Stimulated activated CD8-positive, alpha-beta memory T cell treated with anti-CD3 and anti-CD28 coated beads, Interleukin-12 subunit alpha, Interleukin-12 subunit beta, amount 100 ng/mL, for 1 hour (primary cell): ENCODE data around the gene RUNX2.

Source experiments
- DNase-seq: peaks from one replicate; pipeline ENCODE4 v3.0.0-alpha.2; 2020; ENCODE audit warnings: low read depth

The RUNX2 gene

DNA sequence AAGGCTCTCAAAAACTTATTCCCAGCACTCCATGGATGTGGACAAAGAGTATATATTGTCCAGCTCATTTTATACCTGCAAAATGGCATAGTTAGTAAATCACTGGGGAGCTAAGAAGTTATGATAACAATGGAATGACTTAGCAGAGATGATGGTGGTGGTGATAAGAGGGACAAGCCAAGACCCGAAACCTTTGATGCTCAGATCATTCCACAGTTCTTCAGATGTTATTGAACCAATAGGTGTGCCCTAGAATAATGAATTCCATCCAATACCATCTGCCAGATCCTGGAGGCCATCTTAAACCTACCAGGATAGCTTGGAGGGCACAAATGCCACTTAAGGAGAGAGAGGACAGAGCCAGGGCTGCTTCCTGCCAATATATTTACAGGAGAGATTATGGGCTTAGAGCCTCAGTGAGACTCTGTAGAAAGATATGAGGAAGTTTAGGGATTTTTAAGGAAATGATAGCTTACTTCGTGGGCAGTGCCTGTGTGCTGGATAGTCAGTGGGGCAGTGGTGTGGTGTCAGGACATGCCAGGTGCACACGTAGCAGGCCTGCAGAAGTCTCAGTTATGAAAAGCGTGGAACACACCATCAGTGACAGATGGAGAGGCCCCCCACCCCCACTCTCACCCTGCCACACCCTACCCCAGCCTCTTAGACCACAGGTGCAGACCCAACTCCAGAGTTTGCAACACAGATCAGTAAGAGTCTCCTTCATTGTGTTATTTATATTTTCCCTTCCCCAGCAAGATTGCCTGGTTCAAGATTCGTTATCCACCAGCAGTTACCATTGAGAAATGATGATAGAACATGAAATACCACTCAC lies 259.3 kb downstream of the RUNX2 start:
- no peak for DNase-seq

DNA sequence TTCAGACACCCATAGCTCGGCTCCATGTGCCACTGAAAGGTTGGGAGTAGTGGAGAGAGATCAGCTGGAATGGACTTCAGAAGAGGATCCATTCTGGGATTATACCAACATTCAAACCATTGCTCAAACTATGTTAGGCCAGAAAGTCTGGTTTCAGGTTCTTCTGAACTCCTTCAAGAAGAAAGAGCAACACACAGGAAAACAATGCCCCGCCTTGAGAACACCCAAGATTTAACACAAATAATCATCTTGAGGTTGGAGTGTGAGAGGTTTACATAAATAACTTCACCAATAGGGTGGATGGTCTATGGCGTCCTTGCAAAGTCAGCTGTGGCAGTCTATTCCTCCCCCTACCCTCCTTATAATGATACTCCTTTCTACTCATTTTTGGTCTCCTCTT lies 261.2 kb downstream of the RUNX2 start:
- no peak for DNase-seq

GRCh38 chr6:45590226-45590625 lies 262.1 kb downstream of the RUNX2 start:
- no peak for DNase-seq

GRCh38 chr6:45590696-45591184 lies 262.6 kb downstream of the RUNX2 start:
- DNase-seq = no peak

GRCh38 chr6:45591306-45591705 lies 263.2 kb downstream of the RUNX2 start:
- DNase-seq = no peak

DNA sequence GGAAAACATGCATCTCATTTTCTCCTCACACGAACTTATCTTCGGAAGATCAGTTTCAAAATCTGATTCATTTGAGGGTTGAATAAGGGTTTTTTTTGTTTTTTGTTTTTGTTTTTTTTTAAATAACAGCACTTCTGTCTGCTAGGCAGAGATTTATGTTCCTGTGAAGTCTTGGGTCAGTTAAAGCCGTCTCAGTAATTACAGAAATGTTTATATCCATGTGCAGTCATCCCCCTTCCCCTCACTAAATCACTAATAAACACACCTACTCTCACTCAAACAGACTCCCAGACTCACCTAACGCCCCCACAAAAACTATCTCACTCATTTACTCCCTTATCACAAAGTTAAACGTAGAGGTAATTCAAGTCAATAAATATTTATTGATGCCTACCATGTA lies 263.8 kb downstream of the RUNX2 start:
- DNase-seq = no peak

- no peak for DNase-seq
Observed at GRCh38 chr6:45592991-45593390, 264.9 kb downstream of the RUNX2 start.

GRCh38 chr6:45595010-45595851 lies 267.1 kb downstream of the RUNX2 start:
- DNase-seq = no peak

DNA sequence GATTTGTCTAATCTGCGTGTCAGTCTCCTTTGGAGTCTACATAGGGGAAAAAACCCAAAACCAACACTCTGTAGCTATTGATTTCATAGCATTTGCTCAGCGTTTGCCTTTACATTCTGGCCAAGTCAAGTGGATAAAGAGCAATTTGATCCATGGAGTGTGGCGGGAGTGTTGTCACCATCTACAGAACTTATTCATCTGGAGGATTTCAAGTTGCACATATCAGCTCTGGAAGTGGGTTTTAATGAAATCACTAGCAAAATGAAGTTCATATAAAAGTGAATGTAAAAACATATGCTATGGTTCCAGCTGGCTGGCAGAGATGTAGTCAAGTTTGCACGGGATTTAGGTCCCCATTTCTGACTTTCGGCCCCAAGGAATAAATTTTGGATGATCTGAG lies 269.3 kb downstream of the RUNX2 start:
- no peak for DNase-seq

DNA sequence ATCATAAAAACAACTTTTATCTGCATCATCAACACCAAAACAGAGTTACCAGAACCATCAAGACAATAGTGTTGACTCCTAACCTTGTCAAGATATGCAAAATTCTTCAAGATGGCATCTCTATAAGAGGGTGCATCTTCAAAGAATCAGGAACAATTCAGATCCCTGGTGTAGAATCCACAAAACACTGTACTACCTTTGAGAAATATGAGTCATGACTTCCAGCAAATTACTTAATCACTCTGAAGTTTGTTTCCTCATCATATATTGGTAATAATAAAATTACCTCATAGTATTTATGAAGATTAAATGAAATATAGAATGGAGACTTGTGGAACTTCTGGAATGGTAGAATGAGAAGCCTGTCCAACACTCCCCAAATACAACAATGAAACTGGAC lies 270.9 kb downstream of the RUNX2 start:
- DNase-seq = no peak

DNA sequence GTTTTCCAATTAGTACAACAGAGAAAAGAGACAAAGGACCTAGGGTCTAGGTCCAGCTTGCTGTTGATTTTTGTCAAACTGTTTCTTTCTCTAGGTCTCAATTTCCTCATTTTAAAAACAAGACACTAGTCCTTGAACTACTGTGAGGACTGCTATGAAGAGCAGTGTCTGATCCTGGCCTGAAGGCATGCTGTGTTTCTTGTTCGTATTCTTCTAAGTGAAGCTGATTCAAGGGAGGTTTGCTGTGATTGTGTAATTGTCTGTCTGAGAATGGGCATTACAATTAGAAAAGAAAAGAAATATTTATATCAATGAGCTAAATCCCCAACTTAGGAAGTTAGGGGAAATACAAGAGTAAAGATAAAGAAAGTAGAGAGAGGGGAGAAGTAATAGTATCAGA lies 277.8 kb downstream of the RUNX2 start:
- no peak for DNase-seq

DNA sequence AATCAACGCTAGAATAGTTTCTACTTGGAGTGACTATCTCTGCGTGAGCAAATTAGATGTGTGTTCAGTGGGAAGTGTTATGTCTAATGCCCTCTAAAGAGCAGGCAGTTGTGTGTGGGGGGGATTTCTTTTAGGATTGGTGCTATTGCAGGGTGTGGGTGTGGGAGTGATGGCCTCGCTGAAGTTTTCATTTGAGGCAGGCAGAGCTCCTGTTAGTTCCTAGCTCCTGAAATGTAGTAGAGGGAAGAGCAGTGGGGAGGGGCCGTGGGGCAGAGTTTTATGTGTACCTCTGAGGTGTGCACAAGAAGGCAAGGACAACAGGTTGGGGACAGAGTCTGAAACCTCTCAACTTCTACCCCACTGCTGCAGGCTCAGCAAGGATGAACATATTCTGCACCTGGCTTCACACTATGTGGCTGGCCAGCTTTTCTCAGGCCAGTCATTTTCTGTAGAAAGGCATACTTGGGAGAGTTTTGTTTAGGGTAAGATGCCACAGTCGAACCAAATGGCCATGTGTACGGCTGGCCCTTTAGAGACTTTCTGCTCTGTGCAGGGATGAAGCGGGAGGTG lies 278.8 kb downstream of the RUNX2 start:
- DNase-seq = no peak

DNA sequence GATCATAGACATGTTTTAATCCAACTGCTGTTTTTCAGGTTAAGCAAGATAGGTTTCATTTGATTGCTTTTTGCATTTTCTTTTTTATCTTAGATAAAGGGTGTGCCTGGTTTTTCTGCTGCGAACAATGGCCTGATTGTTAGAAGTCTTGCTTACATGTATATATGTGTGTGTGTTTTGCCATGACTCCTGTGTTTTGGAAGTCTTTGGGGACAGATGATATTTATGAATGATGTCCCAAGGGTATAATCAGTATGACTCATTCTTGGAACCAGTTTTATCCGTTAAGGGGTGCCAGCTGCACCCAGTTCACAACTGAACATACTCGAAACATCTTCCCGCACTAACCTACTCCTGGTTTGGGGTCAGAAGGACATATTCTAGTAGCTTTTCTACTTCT lies 279.7 kb downstream of the RUNX2 start:
- no peak for DNase-seq

DNA sequence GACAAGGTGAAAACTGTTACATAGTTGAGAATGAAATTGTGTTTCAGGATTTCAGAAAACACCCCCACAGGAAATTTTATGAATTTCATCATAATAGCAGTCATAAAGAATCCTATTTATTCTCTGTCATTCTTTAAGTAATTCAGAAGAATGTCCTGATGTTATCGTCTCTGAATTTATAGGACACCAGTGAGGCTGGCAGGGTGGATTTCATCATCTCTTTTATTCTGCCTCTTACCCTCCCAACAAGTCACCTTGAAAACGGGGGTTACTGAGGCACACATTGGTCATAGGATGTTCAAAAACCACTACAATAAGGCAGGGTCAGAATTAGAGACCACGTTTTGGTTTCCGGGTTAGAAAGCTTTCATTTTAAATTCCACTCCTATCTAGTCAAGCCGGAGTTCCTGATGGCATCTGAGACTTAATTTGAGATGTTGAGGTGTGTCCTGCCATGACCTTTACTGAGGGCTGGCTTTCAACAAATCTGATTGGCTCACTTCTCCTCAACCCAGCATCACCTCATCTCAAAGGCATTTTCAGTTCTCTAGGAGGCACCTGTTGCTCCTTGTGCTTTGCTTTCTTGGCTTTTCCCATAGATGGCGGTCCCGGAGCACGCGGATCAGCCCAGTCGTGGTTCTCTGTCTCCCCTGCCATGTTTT lies 280.3 kb downstream of the RUNX2 start:
- DNase-seq = no peak

GRCh38 chr6:45609141-45609638 lies 281.1 kb downstream of the RUNX2 start:
- DNase-seq = no peak

GRCh38 chr6:45610374-45610773 lies 282.2 kb downstream of the RUNX2 start:
- DNase-seq = no peak

- no peak for DNase-seq
Observed at GRCh38 chr6:45610832-45611231, 282.7 kb downstream of the RUNX2 start.

GRCh38 chr6:45611491-45611890 lies 283.4 kb downstream of the RUNX2 start:
- DNase-seq = no peak

- no peak for DNase-seq
Observed at GRCh38 chr6:45613656-45614055, 285.5 kb downstream of the RUNX2 start.

GRCh38 chr6:45614488-45615285 lies 286.6 kb downstream of the RUNX2 start:
- DNase-seq = no peak

DNA sequence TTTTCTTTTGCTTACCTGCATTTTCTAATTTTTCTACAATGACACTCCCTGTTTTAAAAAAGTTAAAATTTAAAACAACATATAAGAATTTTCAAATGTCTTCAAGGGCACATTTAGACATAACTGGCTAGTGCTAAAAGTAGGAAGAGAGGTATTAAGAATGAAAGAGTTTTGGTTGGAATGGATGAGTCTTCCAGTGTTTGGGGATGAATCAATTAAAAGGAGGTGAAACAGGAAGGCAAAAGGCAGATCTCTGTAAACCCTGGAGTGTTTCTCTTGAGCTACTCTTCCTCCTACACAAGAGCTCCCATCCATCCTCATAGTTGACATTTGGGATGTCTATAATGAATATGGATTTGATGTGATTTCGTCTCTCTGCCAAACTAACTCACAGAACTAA lies 288.1 kb downstream of the RUNX2 start:
- DNase-seq = no peak
